Rectal smooth muscle tissue (tissue), 1 donor: Measurements from ENCODE around the gene ATP2B2.

Experiments
- H3K27ac ChIP-seq: one replicate; pipeline ENCODE4 v1.7.0; 2013; ENCODE audit warnings: low read depth, low read length, inconsistent platforms
- H3K27me3 ChIP-seq: one replicate; pipeline ENCODE4 v1.7.0; 2013; ENCODE audit warnings: low read length; ENCODE audit not compliant: control insufficient read depth, insufficient read depth
- H3K36me3 ChIP-seq: one replicate; pipeline ENCODE4 v1.7.0; 2013; ENCODE audit warnings: low read length; ENCODE audit not compliant: control insufficient read depth, insufficient read depth
- H3K4me1 ChIP-seq: one replicate; pipeline ENCODE4 v1.7.0; 2013; ENCODE audit warnings: low read length; ENCODE audit not compliant: control insufficient read depth, insufficient read depth
- H3K4me3 ChIP-seq: one replicate; pipeline ENCODE4 v1.7.0; 2013; ENCODE audit warnings: low read length
- H3K9ac ChIP-seq: one replicate; pipeline ENCODE4 v1.7.0; 2013; ENCODE audit warnings: low read length

The ATP2B2 gene

DNA sequence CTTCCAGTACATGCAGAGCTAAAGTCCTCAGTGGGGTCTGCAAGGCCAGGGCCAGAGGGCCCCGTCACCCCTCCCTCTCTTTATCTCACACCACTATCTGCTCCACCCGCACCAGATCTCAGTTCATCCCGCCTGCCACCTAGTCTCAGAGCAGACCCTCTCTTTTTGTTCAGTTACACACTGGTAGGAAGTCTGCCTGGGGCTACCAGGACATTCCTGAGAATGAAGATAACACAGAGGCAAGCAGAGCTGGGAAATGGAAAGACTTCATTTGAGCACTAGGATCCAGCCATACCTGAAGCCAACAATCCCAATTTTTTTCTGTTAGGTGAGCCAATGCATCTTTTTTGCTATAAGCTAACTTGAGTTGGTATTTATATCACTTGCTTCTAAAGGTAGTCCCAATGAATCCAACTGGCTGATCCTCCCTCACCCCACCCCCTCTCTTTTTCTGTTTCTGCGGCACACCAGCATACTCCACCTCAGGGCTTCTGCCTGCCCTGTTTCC is 24.5 kb downstream of the ATP2B2 start:
- Histone ChIP-seq H3K4me1 (no peaks in the 10 kb centered on the region), H3K27me3 (no peaks in the 10 kb centered on the region), H3K4me3 (no peak overlapping the region), H3K27ac (no peak overlapping the region), H3K36me3 (no peaks in the 10 kb centered on the region), H3K9ac (no peak overlapping the region)

DNA sequence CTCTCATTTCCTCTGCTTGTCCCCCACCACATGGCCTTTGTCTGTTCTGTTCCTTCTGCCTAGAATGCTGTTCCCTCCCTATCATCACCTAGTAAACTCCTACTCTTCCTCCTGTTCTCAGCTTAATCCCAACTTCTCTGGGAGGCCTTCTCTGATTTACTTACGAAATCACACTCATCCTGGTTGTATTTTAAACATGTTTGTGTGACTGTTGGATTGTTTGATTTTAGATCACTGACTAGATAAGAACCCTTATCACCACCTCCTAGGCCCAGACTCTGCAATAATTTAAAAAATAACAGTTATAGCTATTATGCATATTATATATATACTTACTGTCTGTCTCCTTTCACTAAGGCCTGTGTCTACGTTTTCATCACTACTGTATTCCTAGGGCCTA is 26.1 kb downstream of the ATP2B2 start:
- no peak overlapping the region for H3K27ac ChIP-seq
- H3K9ac ChIP-seq: no peak overlapping the region
- no peaks in the 10 kb centered on the region for H3K36me3 ChIP-seq
- H3K4me1 ChIP-seq: no peaks in the 10 kb centered on the region
- H3K4me3 ChIP-seq: no peak overlapping the region
- H3K27me3 ChIP-seq: no peaks in the 10 kb centered on the region

DNA sequence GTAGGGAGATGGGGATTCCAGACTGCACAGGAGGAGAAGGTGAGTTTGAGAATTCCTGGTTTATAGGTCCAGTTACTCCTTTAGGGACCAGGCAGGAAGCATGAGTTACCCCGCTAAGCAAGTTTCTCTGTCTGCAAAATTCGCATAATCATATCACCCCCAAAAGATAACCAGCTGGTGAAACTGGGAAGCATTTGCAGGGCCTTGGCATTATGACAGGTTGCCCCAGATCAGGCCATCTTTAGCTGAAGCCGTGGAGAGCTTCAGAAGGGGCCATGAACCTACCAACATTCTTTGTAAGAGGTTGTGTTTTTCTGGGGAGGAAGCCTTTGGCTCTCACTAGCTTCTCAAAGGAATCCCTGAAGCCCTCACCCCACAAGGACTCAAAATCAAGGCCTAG is 29.4 kb downstream of the ATP2B2 start:
- Histone ChIP-seq H3K27ac (no peak overlapping the region), H3K4me1 (no peaks in the 10 kb centered on the region)

DNA sequence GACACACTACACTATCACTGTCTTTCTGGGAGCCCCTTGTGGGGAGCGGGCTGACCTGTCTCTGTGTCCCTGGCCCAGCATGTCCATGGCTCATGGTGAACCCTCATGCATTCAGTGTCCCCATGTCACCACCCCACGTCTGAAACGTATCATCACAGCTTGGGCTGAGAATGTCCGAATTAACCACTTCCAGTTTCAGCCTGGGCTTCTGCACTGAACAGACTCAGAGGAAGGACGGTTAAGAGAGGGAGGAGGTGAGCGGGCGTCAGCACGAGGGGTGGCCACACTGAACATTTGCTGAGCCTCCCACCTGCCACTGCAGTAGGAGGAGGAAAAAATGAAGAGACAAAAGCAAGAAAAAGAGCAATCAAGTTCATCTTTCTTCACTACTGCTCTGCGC is 30.5 kb downstream of the ATP2B2 start:
- H3K36me3 ChIP-seq: no peaks in the 10 kb centered on the region
- H3K27me3 ChIP-seq: peaks cover 3% of the 10 kb centered on the region
- H3K9ac ChIP-seq: no peak overlapping the region
- no peak overlapping the region for H3K27ac ChIP-seq
- no peaks in the 10 kb centered on the region for H3K4me1 ChIP-seq
- H3K4me3 ChIP-seq: no peak overlapping the region

More for the DNA sequence above, 29.4 kb downstream of the ATP2B2 start:
- Histone ChIP-seq H3K4me3 (no peak overlapping the region), H3K9ac (no peak overlapping the region), H3K36me3 (no peaks in the 10 kb centered on the region), H3K27me3 (no peaks in the 10 kb centered on the region)

DNA sequence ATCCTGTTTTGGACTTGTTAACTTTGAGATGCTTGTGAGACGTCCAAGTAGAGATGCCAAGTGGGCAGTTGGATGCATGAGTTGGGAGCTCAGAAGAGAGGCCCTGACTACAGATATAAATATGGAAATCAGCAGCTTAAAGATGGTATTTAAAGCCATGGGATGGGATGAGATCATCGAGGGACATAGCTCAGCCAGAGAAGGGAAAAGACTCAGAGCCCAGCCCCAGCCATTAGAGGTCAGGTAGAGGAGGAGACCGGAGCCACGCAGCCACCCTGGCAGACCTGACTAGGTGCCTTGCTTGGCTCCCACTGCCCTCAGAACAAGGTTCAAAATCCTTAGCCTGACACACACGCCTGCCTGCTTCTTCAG is 31.1 kb downstream of the ATP2B2 start:
- H3K27me3 ChIP-seq: peaks cover 6% of the 10 kb centered on the region
- no peak overlapping the region for H3K9ac ChIP-seq
- no peaks in the 10 kb centered on the region for H3K4me1 ChIP-seq
- H3K36me3 ChIP-seq: no peaks in the 10 kb centered on the region
- H3K4me3 ChIP-seq: no peak overlapping the region
- H3K27ac ChIP-seq: no peak overlapping the region

GRCh38 chr3:10473581-10474274 is 31.7 kb downstream of the ATP2B2 start:
- H3K4me1 ChIP-seq: no peaks in the 10 kb centered on the region
- no peak overlapping the region for H3K27ac ChIP-seq
- H3K27me3 ChIP-seq: peaks cover 8% of the 10 kb centered on the region
- H3K4me3 ChIP-seq: no peak overlapping the region
- no peaks in the 10 kb centered on the region for H3K36me3 ChIP-seq
- H3K9ac ChIP-seq: no peak overlapping the region

GRCh38 chr3:10472877-10473440 is 32.4 kb downstream of the ATP2B2 start:
- H3K27me3 ChIP-seq: peaks cover 8% of the 10 kb centered on the region
- no peak overlapping the region for H3K4me3 ChIP-seq
- H3K36me3 ChIP-seq: no peaks in the 10 kb centered on the region
- no peak overlapping the region for H3K9ac ChIP-seq
- H3K27ac ChIP-seq: no peak overlapping the region
- H3K4me1 ChIP-seq: no peaks in the 10 kb centered on the region

GRCh38 chr3:10471054-10471688 is 34.2 kb downstream of the ATP2B2 start:
- Histone ChIP-seq H3K4me1 (no peaks in the 10 kb centered on the region), H3K4me3 (no peak overlapping the region), H3K36me3 (no peaks in the 10 kb centered on the region), H3K27ac (no peak overlapping the region), H3K9ac (no peak overlapping the region), H3K27me3 (peaks cover 8% of the 10 kb centered on the region)

DNA sequence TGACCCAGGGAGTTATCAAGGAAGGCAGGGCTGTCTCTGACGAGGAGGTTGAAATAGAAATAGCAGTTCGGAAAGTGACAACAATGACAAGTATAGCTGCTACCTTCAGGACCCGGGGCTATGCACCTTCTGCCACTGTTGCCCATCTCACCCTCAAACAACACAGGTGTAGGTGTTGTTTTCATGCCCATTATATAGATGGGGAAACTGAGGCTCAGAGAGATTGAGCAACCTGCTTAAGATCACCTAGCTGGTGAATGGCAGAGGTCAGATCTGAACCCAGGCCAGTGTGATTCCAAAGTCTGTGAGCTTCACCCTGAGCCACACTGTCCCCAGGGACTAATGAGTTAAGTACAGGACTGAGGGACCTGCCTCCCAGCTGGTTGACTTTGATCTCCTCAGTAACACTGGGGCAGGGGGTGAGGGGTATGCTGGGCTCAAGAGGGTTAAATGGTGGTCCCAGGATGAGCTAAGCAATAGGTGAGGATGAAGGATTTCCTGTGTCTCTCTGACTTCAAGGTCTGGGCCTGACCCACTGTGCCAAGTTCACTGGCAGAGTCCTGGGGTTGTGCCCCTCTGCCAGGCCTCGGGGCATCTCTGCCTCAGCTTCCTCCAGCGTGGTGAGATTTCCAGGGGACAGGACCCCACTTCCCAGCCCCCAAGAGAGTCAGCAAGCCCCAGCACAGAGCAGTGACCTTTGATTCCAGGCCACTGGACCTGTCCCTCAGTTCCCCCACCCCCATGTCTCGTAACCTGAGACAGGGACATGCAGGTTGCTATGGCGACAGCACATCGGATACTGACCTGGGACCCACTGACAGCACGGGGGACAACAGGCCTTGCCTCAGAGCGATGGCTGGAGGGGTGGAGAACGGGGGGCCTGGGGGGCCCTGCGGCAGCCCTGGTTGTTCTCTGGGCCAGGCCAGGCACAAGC is 35.0 kb downstream of the ATP2B2 start:
- Histone ChIP-seq H3K36me3 (no peaks in the 10 kb centered on the region), H3K27ac (no peak overlapping the region), H3K27me3 (peaks cover 8% of the 10 kb centered on the region), H3K9ac (no peak overlapping the region), H3K4me3 (no peak overlapping the region), H3K4me1 (no peaks in the 10 kb centered on the region)

GRCh38 chr3:10469441-10470119 is 35.8 kb downstream of the ATP2B2 start:
- Histone ChIP-seq H3K36me3 (no peaks in the 10 kb centered on the region), H3K27me3 (peaks cover 8% of the 10 kb centered on the region), H3K4me1 (no peaks in the 10 kb centered on the region), H3K4me3 (no peak overlapping the region), H3K27ac (no peak overlapping the region), H3K9ac (no peak overlapping the region)

DNA sequence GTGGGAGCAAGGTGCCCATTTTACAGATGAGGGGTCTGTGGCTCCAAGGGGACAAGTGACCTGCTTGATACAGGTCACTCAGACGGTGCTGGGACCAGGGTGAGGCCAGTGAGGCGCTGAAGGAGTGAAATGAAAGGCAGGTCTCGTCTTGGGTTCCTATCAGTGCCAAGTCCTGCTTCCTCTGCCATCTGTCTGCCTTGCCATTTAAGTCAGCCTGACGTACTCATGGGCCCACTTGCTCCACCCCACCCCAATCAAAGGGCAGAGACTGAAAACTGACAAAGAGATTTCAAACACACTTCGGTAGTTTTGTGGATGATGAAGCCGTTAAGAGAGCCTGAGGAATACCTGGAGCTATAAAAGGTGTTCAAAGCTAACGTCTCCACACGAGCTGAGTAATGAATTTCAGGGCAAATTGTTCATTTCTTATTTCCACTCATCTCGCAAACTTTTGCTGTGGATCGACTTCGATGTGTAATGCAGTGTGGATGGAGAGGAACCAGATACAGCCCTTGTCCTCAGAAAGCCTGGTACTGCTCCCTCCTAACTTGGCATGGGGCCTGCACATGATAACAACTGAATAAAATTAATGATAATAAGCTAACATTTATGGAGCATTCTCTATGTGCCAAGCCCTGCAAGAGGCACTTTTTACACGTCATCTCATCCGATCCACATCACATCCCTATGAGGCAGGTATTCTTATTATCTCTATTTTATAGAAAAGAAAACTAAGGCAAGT is 36.6 kb downstream of the ATP2B2 start:
- Histone ChIP-seq H3K36me3 (no peaks in the 10 kb centered on the region), H3K4me1 (no peaks in the 10 kb centered on the region), H3K4me3 (no peak overlapping the region), H3K27me3 (peaks cover 8% of the 10 kb centered on the region), H3K27ac (no peak overlapping the region), H3K9ac (no peak overlapping the region)
